Large intestine (tissue), 3 donors: ENCODE measurements around the gene OPCML. TPM values are rescaled to one million over a fixed set of nuclear protein-coding genes. Genes with fewer than 3 reads are reported as not detected.

ENCODE experiments used
- DNase-seq, 2 donors: peaks; one replicate each; pipeline versions ENCODE4 v3.0.0 to v3.0.0-alpha.2; 2013
- H3K27ac ChIP-seq: one replicate; pipeline ENCODE4 v1.5.1; 2013; ENCODE audit warnings: low read length
- H3K27me3 ChIP-seq: 2 replicates; pipeline ENCODE4 v1.6.1; 2013; ENCODE audit warnings: low read length; ENCODE audit not compliant: control insufficient read depth, insufficient read depth
- H3K36me3 ChIP-seq: 2 replicates; pipeline ENCODE4 v1.6.1; 2013; ENCODE audit warnings: low read length; ENCODE audit not compliant: control insufficient read depth, insufficient read depth
- H3K4me1 ChIP-seq: one replicate; pipeline ENCODE4 v1.6.1; 2013; ENCODE audit warnings: low read length; ENCODE audit not compliant: control insufficient read depth, insufficient read depth
- H3K4me3 ChIP-seq: one replicate; pipeline ENCODE4 v1.5.1; 2013; ENCODE audit warnings: low read length
- H3K9me3 ChIP-seq: one replicate; pipeline ENCODE4 v1.6.1; 2013; ENCODE audit warnings: mild to moderate bottlenecking, low read depth, low read length, moderate library complexity; ENCODE audit not compliant: control insufficient read depth
- WGBS: methylation state at CpG from one replicate; pipeline ENCODE4 v1.1.5; 2013; ENCODE audit warnings: low lambda C conversion rate; ENCODE audit not compliant: insufficient coverage; 5-methylcytosine and 5-hydroxymethylcytosine counted together
- polyA plus RNA-seq: library from polyadenylated mRNA; unstranded; fragments of 120-200 nt; gene quantifications from one replicate; pipeline ENCODE4 v1.2.1, GENCODE V29; 2013

Gene OPCML
- polyA plus RNA-seq, 1 donor: 1.4 TPM

- Histone ChIP-seq H3K4me3 (no peak overlapping the region), H3K27ac (no peak overlapping the region), H3K4me1 (no peaks in the 10 kb centered on the region), H3K36me3 (no peaks in the 10 kb centered on the region), H3K27me3 (peaks cover 8% of the 10 kb centered on the region), H3K9me3 (no peaks in the 10 kb centered on the region)
- WGBS: no CpG with 5 or more reads among the region's 2 CpGs
- DNase-seq: no peak
Measured at GRCh38 chr11:133007027-133007584, 525.2 kb downstream of the OPCML start.

GRCh38 chr11:133004369-133004768 is 527.9 kb downstream of the OPCML start:
- H3K27me3 ChIP-seq: peaks cover 4% of the 10 kb centered on the region
- no peak overlapping the region for H3K4me3 ChIP-seq
- H3K27ac ChIP-seq: no peak overlapping the region
- no peaks in the 10 kb centered on the region for H3K9me3 ChIP-seq
- no peaks in the 10 kb centered on the region for H3K36me3 ChIP-seq
- WGBS: no CpG with 5 or more reads among the region's 13 CpGs
- no peak for DNase-seq
- H3K4me1 ChIP-seq: no peaks in the 10 kb centered on the region

- Histone ChIP-seq H3K4me3 (no peak overlapping the region), H3K9me3 (no peaks in the 10 kb centered on the region), H3K27me3 (peaks cover 15% of the 10 kb centered on the region), H3K36me3 (no peaks in the 10 kb centered on the region), H3K4me1 (no peaks in the 10 kb centered on the region), H3K27ac (no peak overlapping the region)
- no peak for DNase-seq
- whole genome bisulfite sequencing: no CpG with 5 or more reads among the region's 12 CpGs
Measured at GRCh38 chr11:132999516-132999915, 532.8 kb downstream of the OPCML start.

- WGBS: no CpG with 5 or more reads among the region's 5 CpGs
- H3K9me3 ChIP-seq: peaks cover 2% of the 10 kb centered on the region
- no peak overlapping the region for H3K27ac ChIP-seq
- H3K36me3 ChIP-seq: no peaks in the 10 kb centered on the region
- no peak overlapping the region for H3K4me3 ChIP-seq
- no peak for DNase-seq
- peaks cover 20% of the 10 kb centered on the region for H3K27me3 ChIP-seq
- H3K4me1 ChIP-seq: no peaks in the 10 kb centered on the region
Measured at GRCh38 chr11:132999031-132999430, 533.3 kb downstream of the OPCML start.

GRCh38 chr11:132997396-132997795 is 534.9 kb downstream of the OPCML start:
- H3K36me3 ChIP-seq: no peaks in the 10 kb centered on the region

GRCh38 chr11:132994966-132995365 is 537.3 kb downstream of the OPCML start:
- no peaks in the 10 kb centered on the region for H3K4me1 ChIP-seq
- H3K36me3 ChIP-seq: no peaks in the 10 kb centered on the region
- WGBS: 97% methylated on average over 4 of the region's 6 CpGs
- peaks cover 3% of the 10 kb centered on the region for H3K9me3 ChIP-seq
- H3K4me3 ChIP-seq: no peak overlapping the region
- peaks cover 39% of the 10 kb centered on the region for H3K27me3 ChIP-seq
- no peak for DNase-seq
- H3K27ac ChIP-seq: no peak overlapping the region

More at GRCh38 chr11:132997396-132997795, 534.9 kb downstream of the OPCML start:
- WGBS: 100% methylated on average over 1 of the region's 5 CpGs
- peaks cover 34% of the 10 kb centered on the region for H3K27me3 ChIP-seq
- peaks cover 3% of the 10 kb centered on the region for H3K9me3 ChIP-seq
- H3K4me1 ChIP-seq: no peaks in the 10 kb centered on the region
- no peak for DNase-seq
- no peak overlapping the region for H3K4me3 ChIP-seq
- no peak overlapping the region for H3K27ac ChIP-seq

GRCh38 chr11:132993991-132994502 is 538.3 kb downstream of the OPCML start:
- no peak for DNase-seq
- no CpG with 5 or more reads among the region's 32 CpGs for WGBS
- no peak overlapping the region for H3K27ac ChIP-seq
- H3K36me3 ChIP-seq: no peaks in the 10 kb centered on the region
- H3K4me1 ChIP-seq: no peaks in the 10 kb centered on the region
- peaks cover 37% of the 10 kb centered on the region for H3K27me3 ChIP-seq
- H3K9me3 ChIP-seq: peaks cover 3% of the 10 kb centered on the region
- no peak overlapping the region for H3K4me3 ChIP-seq

- peaks cover 37% of the 10 kb centered on the region for H3K27me3 ChIP-seq
- no CpG with 5 or more reads among the region's 15 CpGs for WGBS
- H3K36me3 ChIP-seq: no peaks in the 10 kb centered on the region
- no peak overlapping the region for H3K4me3 ChIP-seq
- DNase-seq: no peak
- H3K9me3 ChIP-seq: peaks cover 3% of the 10 kb centered on the region
- no peaks in the 10 kb centered on the region for H3K4me1 ChIP-seq
- no peak overlapping the region for H3K27ac ChIP-seq
Measured at GRCh38 chr11:132992838-132993631, 539.3 kb downstream of the OPCML start.

GRCh38 chr11:132988411-132988810 is 543.9 kb downstream of the OPCML start:
- H3K4me3 ChIP-seq: no peak overlapping the region
- no peak for DNase-seq
- no CpG with 5 or more reads among the region's 5 CpGs for WGBS
- H3K27ac ChIP-seq: no peak overlapping the region
- H3K4me1 ChIP-seq: no peaks in the 10 kb centered on the region
- no peaks in the 10 kb centered on the region for H3K36me3 ChIP-seq
- H3K9me3 ChIP-seq: no peaks in the 10 kb centered on the region
- peaks cover 15% of the 10 kb centered on the region for H3K27me3 ChIP-seq

- Histone ChIP-seq H3K27ac (no peak overlapping the region), H3K4me1 (no peaks in the 10 kb centered on the region), H3K4me3 (no peak overlapping the region), H3K36me3 (no peaks in the 10 kb centered on the region), H3K9me3 (no peaks in the 10 kb centered on the region), H3K27me3 (peaks cover 10% of the 10 kb centered on the region)
- DNase-seq: no peak
- WGBS: 0% methylated on average over 1 of the region's 2 CpGs
Measured at GRCh38 chr11:132987936-132988335, 544.4 kb downstream of the OPCML start.
